GM19468 (cell line): ENCODE data around the gene CELA2B.
"Not testable (repeated sequence)": the region's sequence is repeated elsewhere in the genome, so short reads cannot be mapped to it uniquely, and the experiment has no call there.

Source experiments
- ATAC-seq: cut with Tn5 transposase; IDR thresholded peaks from one replicate; pipeline ENCODE4 v1.9.1; 2021; ENCODE audit warnings: mild to moderate bottlenecking, moderate library complexity, moderate number of reproducible peaks; ENCODE audit not compliant: unreplicated experiment; ENCODE audit errors: extremely low read depth

CELA2B gene

GRCh38 chr1:15444468-15445389, 31.2 kb upstream of the CELA2B start:
- no peak for ATAC-seq

GRCh38 chr1:15445390-15446122, 30.3 kb upstream of the CELA2B start:
- no peak for ATAC-seq

GRCh38 chr1:15446212-15446611, 29.7 kb upstream of the CELA2B start:
- no peak for ATAC-seq

GRCh38 chr1:15448877-15449462, 26.9 kb upstream of the CELA2B start:
- no peak for ATAC-seq

- no peak for ATAC-seq
Observed at GRCh38 chr1:15449567-15449966, 26.3 kb upstream of the CELA2B start.

GRCh38 chr1:15451014-15451722, 24.7 kb upstream of the CELA2B start:
- no peak for ATAC-seq

- no peak for ATAC-seq
Observed at GRCh38 chr1:15452216-15452615, 23.7 kb upstream of the CELA2B start.

- no peak for ATAC-seq
Observed at GRCh38 chr1:15452866-15453571, 22.9 kb upstream of the CELA2B start.

GRCh38 chr1:15453734-15454133, 22.2 kb upstream of the CELA2B start:
- no peak for ATAC-seq

GRCh38 chr1:15454256-15454655, 21.6 kb upstream of the CELA2B start:
- no peak for ATAC-seq

- no peak for ATAC-seq
Observed at GRCh38 chr1:15455522-15455921, 20.4 kb upstream of the CELA2B start.

GRCh38 chr1:15456313-15456954, 19.5 kb upstream of the CELA2B start, which contains the start of gene CELA2A:
Gene CELA2A, plus strand, starts transcription at chr1:15456732. Its CDS starts 22 bp downstream, at chr1:15456754.
- ATAC-seq, result no peak

GRCh38 chr1:15457585-15457984, 18.3 kb upstream of the CELA2B start:
- ATAC-seq, result no peak

- not testable (repeated sequence) for ATAC-seq
Observed at GRCh38 chr1:15458388-15458787, 17.5 kb upstream of the CELA2B start.

GRCh38 chr1:15459771-15460707, 15.9 kb upstream of the CELA2B start:
- ATAC-seq, result no peak

GRCh38 chr1:15460708-15461095, 15.2 kb upstream of the CELA2B start:
- no peak for ATAC-seq

GRCh38 chr1:15463064-15463800, 12.7 kb upstream of the CELA2B start:
- ATAC-seq, result not testable (repeated sequence)
